HEK293T (cell line): ENCODE results near the gene THEM4.
"Not testable (repeated sequence)": the region's sequence is repeated elsewhere in the genome, so short reads cannot be mapped to it uniquely, and the experiment has no call there.

Experiments used
- CTCF ChIA-PET: fragments of 350-600 bp; formaldehyde crosslinking; extraction: SDS; loops from one replicate; lab custom pipeline; 2021; ENCODE audit warnings: antibody characterized with exemption, inconsistent platforms; lab: Yijun Ruan, JAX
- POLR2A ChIA-PET: fragments of 350-600 bp; formaldehyde crosslinking; extraction: SDS; loops from one replicate; lab custom pipeline; 2020; ENCODE audit warnings: antibody characterized with exemption, inconsistent platforms; lab: Yijun Ruan, JAX
- DNase-seq: peaks from one replicate; pipeline ENCODE4 v3.0.0; 2012; ENCODE audit warnings: mixed read lengths; ENCODE audit errors: extremely low spot score
- ARNT ChIP-seq: fragments of 450-650 bp; IDR thresholded peaks from 2 replicates; pipeline ENCODE4 v1.6.1; 2017; ENCODE audit warnings: mild to moderate bottlenecking
- BHLHE40 ChIP-seq: fragments of 450-650 bp; IDR thresholded peaks from 2 replicates; pipeline ENCODE4 v1.6.1; 2016; ENCODE audit warnings: mild to moderate bottlenecking, moderate library complexity, borderline replicate concordance
- CTBP1 ChIP-seq: fragments of 450-650 bp; IDR thresholded peaks from 2 replicates; pipeline ENCODE4 v1.6.1; 2016; ENCODE audit warnings: borderline replicate concordance
- ELF4 ChIP-seq: fragments of 450-650 bp; IDR thresholded peaks from 2 replicates; pipeline ENCODE4 v1.6.1; 2017; ENCODE audit warnings: antibody characterized with exemption
- FOXA1 ChIP-seq: fragments of 450-650 bp; IDR thresholded peaks from 2 replicates; pipeline ENCODE4 v1.6.1; 2016; ENCODE audit warnings: mild to moderate bottlenecking
- FOXK2 ChIP-seq: fragments of 450-650 bp; IDR thresholded peaks from 2 replicates; pipeline ENCODE4 v1.6.1; 2016; ENCODE audit warnings: mild to moderate bottlenecking
- FOXM1 ChIP-seq: fragments of 450-650 bp; IDR thresholded peaks from 2 replicates; pipeline ENCODE4 v1.6.1; 2017; ENCODE audit warnings: mild to moderate bottlenecking, borderline replicate concordance
- HDGF ChIP-seq: fragments of 450-650 bp; IDR thresholded peaks from 2 replicates; pipeline ENCODE4 v1.6.1; 2017; ENCODE audit warnings: antibody characterized with exemption, borderline replicate concordance
- L3MBTL2 ChIP-seq: fragments of 450-650 bp; conservative IDR thresholded peaks from 2 replicates; pipeline ENCODE4 v1.6.1; 2016; ENCODE audit warnings: mild to moderate bottlenecking
- LEF1 ChIP-seq: fragments of 450-650 bp; IDR thresholded peaks from 2 replicates; pipeline ENCODE4 v1.6.1; 2017; ENCODE audit warnings: mild to moderate bottlenecking, borderline replicate concordance
- NFRKB ChIP-seq: fragments of 450-650 bp; IDR thresholded peaks from 2 replicates; pipeline ENCODE4 v1.6.1; 2016; ENCODE audit warnings: mild to moderate bottlenecking, moderate library complexity
- PKNOX1 ChIP-seq: fragments of 450-650 bp; IDR thresholded peaks from 2 replicates; pipeline ENCODE4 v1.6.1; 2016
- SP1 ChIP-seq: fragments of 450-650 bp; IDR thresholded peaks from 2 replicates; pipeline ENCODE4 v1.6.1; 2017
- SUZ12 ChIP-seq: fragments of 450-650 bp; IDR thresholded peaks from 2 replicates; pipeline ENCODE4 v1.6.1; 2016; ENCODE audit warnings: mild to moderate bottlenecking
- TARDBP ChIP-seq: fragments of 450-650 bp; IDR thresholded peaks from 2 replicates; pipeline ENCODE4 v1.6.1; 2016
- ZNF384 ChIP-seq: fragments of 450-650 bp; IDR thresholded peaks from 2 replicates; pipeline ENCODE4 v1.6.1; 2016

The THEM4 gene

GRCh38 chr1:151888972-151889570 is 20.2 kb downstream of the THEM4 start:
- DNase-seq, result no peak
- POLR2A ChIA-PET, result no interaction called here
- TF ChIP-seq FOXK2 (no peak), FOXM1 (no peak), SP1 (no peak), ARNT (no peak), SUZ12 (no peak)
- CTCF ChIA-PET, result interaction anchor here (2.2 kb wide), 1 partner anchor 113 kb away, joined by 6 read pairs; no protein-coding TSS in a partner anchor

- DNase-seq, result no peak
- ChIA-PET POLR2A (no interaction called here), CTCF (interaction anchor here (0.8 to 2.2 kb wide), 2 partner anchors 105 to 115 kb away, joined by 3 to 6 read pairs; no protein-coding TSS in a partner anchor)
- no peak for TF ChIP-seq NFRKB
- TF ChIP-seq CTBP1, result no peak
- TF ChIP-seq FOXM1, result no peak
- no peak for TF ChIP-seq LEF1
- no peak for TF ChIP-seq PKNOX1
- no peak for TF ChIP-seq L3MBTL2
- no peak for TF ChIP-seq SUZ12
- TF ChIP-seq FOXK2, result no peak
- TF ChIP-seq SP1, result no peak
- no peak for TF ChIP-seq HDGF
- no peak for TF ChIP-seq ARNT
- TF ChIP-seq BHLHE40, result no peak
- TF ChIP-seq FOXA1, result no peak
- no peak for TF ChIP-seq TARDBP
- no peak for TF ChIP-seq ELF4
- TF ChIP-seq ZNF384, result no peak
Observed at GRCh38 chr1:151887028-151887427, 22.3 kb downstream of the THEM4 start.

GRCh38 chr1:151885479-151885878 is 23.8 kb downstream of the THEM4 start:
- CTCF ChIA-PET, result no interaction called here
- TF ChIP-seq BHLHE40 (no peak), ZNF384 (no peak), FOXA1 (no peak), SUZ12 (no peak), CTBP1 (no peak), ELF4 (no peak), LEF1 (no peak), NFRKB (no peak), FOXK2 (no peak), SP1 (no peak), FOXM1 (no peak), HDGF (no peak), PKNOX1 (no peak), ARNT (no peak), TARDBP (no peak), L3MBTL2 (no peak)
- DNase-seq, result no peak
- POLR2A ChIA-PET, result no interaction called here

GRCh38 chr1:151884879-151885278 is 24.4 kb downstream of the THEM4 start:
- DNase-seq, POLR2A ChIA-PET, CTCF ChIA-PET: not testable (repeated sequence)

GRCh38 chr1:151884445-151884844 is 24.9 kb downstream of the THEM4 start:
- DNase-seq, POLR2A ChIA-PET: not testable (repeated sequence)
- CTCF ChIA-PET, result interaction anchor here (0.6 kb wide), 1 partner anchor 18 kb away, joined by 5 read pairs; no protein-coding TSS in a partner anchor

- DNase-seq, POLR2A ChIA-PET: not testable (repeated sequence)
- CTCF ChIA-PET, result interaction anchor here (0.6 kb wide), 1 partner anchor 18 kb away, joined by 5 read pairs; no protein-coding TSS in a partner anchor
Observed at GRCh38 chr1:151883898-151884297, 25.4 kb downstream of the THEM4 start.

GRCh38 chr1:151882918-151883317 is 26.4 kb downstream of the THEM4 start:
- DNase-seq, CTCF ChIA-PET: not testable (repeated sequence)
- POLR2A ChIA-PET, result interaction anchor here (0.6 kb wide), 1 partner anchor 85 kb away, joined by 3 read pairs; no protein-coding TSS in a partner anchor

- ChIA-PET CTCF (no interaction called here), POLR2A (no interaction called here)
- TF ChIP-seq ELF4 (no peak), CTBP1 (no peak), FOXM1 (no peak), FOXK2 (no peak), L3MBTL2 (no peak), PKNOX1 (no peak), TARDBP (no peak), ZNF384 (no peak), SP1 (no peak), BHLHE40 (no peak), LEF1 (no peak), NFRKB (no peak), FOXA1 (no peak), HDGF (no peak), SUZ12 (no peak), ARNT (no peak)
- DNase-seq, result no peak
Observed at GRCh38 chr1:151882466-151882865, 26.8 kb downstream of the THEM4 start.
